Activated naive CD8-positive, alpha-beta T cell treated with anti-CD3 and anti-CD28 coated beads for 36 hours (primary cell): ENCODE data around the gene MAP4K2. TPM values are rescaled to one million over a fixed set of nuclear protein-coding genes. Genes with fewer than 3 reads are reported as not detected.
A peak's percentile ranks its signal among the peaks of the same experiment; 100 is the strongest.

ENCODE experiments used
- DNase-seq: peaks from one replicate; pipeline ENCODE4 v3.0.0; 2021
- H3K27ac Mint-ChIP-seq: one replicate; pipeline ENCODE4 v1.8.0; 2022; ENCODE audit warnings: mild to moderate bottlenecking, moderate library complexity, mixed read lengths
- H3K27me3 Mint-ChIP-seq: one replicate; pipeline ENCODE4 v1.8.0; 2022; ENCODE audit warnings: mild to moderate bottlenecking, mixed read lengths
- H3K36me3 Mint-ChIP-seq: one replicate; pipeline ENCODE4 v1.8.0; 2021; ENCODE audit warnings: mild to moderate bottlenecking, mixed read lengths
- H3K4me1 Mint-ChIP-seq: one replicate; pipeline ENCODE4 v1.8.0; 2021; ENCODE audit warnings: mixed read lengths
- H3K4me3 Mint-ChIP-seq: one replicate; pipeline ENCODE4 v1.8.0; 2022; ENCODE audit warnings: mild to moderate bottlenecking, moderate library complexity, mixed read lengths
- H3K9me3 Mint-ChIP-seq: one replicate; pipeline ENCODE4 v1.8.0; 2022; ENCODE audit warnings: mixed read lengths
- total RNA-seq, 2 experiments: library from RNA; stranded (reverse); gene quantifications; one replicate each; pipeline ENCODE4 v1.2.3, GENCODE V29; 2021

MAP4K2 gene
- total RNA-seq, 2 experiments from 2014 or later = 60.4 to 63.8 TPM

DNA sequence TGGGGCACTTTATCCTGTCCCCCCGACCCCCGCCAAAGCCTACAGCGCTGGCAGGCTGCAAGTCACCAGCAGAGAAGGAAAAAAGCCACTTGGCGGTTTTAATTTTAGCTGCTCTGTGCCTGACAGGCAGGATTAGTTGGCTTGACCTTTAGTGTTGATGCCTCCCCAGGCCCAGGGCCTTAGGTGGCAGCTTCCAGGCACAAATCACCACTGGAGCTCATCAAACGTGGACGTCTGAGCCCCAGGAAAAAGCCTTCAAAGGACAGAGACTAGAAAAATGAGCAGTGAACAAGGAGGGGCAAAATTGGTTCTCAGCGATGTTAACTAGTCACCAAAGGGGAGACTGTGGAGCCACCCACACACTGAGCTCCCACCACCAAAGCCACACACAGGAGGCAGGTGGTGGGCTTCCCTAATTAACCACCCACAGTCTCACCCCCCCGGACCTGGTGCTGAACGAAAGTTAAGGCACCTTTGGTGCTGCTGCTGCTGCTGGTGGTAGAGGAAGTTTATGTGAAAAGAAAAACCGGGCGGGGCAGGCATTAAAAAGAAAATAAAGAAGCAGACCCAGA lies 38.9 kb downstream of the MAP4K2 start:
- peak; percentile 66 for DNase-seq
- H3K27me3 Mint-ChIP-seq = no peaks in the 10 kb centered on the region
- H3K4me1 Mint-ChIP-seq = peaks cover 83% of the 10 kb centered on the region
- H3K36me3 Mint-ChIP-seq = peaks cover 57% of the 10 kb centered on the region
- H3K9me3 Mint-ChIP-seq = no peaks in the 10 kb centered on the region
- H3K4me3 Mint-ChIP-seq = peak overlapping the region; percentile 69
- peak overlapping the region; percentile 88 for H3K27ac Mint-ChIP-seq

DNA sequence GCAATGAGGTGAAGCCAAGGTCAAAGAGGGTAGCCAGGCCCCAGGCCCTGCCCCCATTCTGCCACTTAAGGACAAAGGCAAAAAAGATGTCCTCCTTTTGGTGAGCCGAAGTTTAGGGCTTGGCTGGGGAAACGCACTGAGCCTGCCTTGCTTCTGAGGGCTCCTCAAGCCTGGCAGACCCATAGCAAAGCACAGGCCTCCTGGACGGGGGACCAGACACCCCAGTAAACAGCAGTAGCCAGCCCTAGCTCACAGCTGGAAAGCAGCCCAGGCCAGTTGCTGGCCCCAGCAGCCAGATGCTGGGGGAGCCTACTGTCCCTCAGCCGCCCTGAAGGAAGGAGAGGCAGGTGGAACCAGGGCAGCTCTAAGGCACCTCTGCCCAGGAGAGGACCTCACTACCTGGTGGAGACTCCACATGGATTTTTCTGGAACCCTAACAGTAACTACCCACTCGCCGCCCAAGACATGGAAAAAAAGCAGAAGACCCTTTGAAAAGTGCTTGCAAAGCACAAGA lies 39.4 kb downstream of the MAP4K2 start:
- H3K36me3 Mint-ChIP-seq = peaks cover 52% of the 10 kb centered on the region

DNA sequence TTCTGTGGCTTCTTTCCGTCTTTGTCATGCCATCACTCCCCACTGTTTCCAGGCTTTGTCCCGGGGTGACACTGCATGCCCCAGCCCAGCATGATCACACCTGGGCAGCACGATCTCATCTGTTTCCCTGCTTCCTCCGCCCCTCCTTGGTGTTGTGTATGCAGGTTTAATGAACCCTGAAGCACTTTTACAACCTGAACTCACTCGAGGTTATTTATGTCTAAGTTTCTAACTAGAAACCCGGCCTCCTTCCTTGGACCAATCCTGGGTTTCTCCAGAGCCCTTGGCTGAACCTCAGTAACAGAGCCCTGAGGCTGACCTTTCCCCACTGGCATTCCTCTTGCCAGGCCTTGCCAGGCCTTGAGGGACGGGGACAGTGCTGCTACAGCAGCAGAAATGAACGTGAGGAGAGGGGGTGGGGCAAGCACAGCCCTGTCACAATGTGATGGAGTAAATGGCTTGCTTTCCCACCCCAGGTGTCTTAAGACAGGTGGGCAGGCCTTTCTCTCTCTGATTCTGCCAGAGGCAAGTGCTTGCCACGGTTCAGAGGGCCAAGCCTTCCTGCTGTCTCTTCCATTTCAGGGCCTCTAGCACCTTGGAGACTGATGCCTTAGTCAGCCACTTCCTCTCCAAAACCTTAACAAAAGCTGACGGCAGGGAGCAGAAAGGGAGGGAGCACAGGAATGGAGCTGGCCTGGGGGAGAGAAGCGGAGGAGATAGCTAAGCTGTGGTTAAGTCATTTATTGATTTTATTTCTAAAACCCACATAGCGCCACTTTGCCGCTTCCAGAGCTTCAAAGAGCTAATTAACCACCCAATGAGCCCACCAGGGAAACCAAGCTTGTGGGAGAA lies 40.1 kb downstream of the MAP4K2 start:
- peak overlapping the region; percentile 54 for H3K4me3 Mint-ChIP-seq
- no peaks in the 10 kb centered on the region for H3K9me3 Mint-ChIP-seq
- H3K4me1 Mint-ChIP-seq = peaks cover 71% of the 10 kb centered on the region
- H3K27me3 Mint-ChIP-seq = no peaks in the 10 kb centered on the region
- no peak for DNase-seq
- H3K36me3 Mint-ChIP-seq = peaks cover 46% of the 10 kb centered on the region
- H3K27ac Mint-ChIP-seq = peak overlapping the region; percentile 88

More for the DNA sequence above, 39.4 kb downstream of the MAP4K2 start:
- H3K27ac Mint-ChIP-seq = peak overlapping the region; percentile 88
- no peaks in the 10 kb centered on the region for H3K9me3 Mint-ChIP-seq
- DNase-seq = no peak
- no peak overlapping the region for H3K4me3 Mint-ChIP-seq
- no peaks in the 10 kb centered on the region for H3K27me3 Mint-ChIP-seq
- peaks cover 78% of the 10 kb centered on the region for H3K4me1 Mint-ChIP-seq

DNA sequence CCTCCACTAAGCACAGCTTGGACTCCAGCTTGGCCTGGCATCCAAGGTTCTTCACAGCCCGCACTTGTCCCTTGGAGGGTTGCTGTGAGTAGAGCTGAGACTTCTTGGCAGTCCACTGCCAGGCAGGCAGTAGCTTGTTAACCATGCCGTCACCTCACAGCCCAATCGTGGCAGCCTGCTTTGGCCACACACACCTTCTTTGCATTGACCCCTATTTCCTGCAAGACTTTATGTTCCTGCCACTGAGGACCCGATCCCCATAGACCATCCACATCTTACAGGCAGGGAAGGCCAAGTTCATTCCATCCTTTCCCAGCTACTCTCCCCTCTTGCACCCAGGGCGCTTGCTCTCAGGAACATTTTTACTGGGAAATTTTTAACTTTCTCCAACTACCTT lies 40.7 kb downstream of the MAP4K2 start:
- H3K9me3 Mint-ChIP-seq = no peaks in the 10 kb centered on the region
- H3K4me1 Mint-ChIP-seq = peaks cover 65% of the 10 kb centered on the region
- H3K27me3 Mint-ChIP-seq = no peaks in the 10 kb centered on the region
- DNase-seq = no peak
- peaks cover 39% of the 10 kb centered on the region for H3K36me3 Mint-ChIP-seq
- H3K27ac Mint-ChIP-seq = peak overlapping the region; percentile 88
- H3K4me3 Mint-ChIP-seq = peak overlapping the region; percentile 54

DNA sequence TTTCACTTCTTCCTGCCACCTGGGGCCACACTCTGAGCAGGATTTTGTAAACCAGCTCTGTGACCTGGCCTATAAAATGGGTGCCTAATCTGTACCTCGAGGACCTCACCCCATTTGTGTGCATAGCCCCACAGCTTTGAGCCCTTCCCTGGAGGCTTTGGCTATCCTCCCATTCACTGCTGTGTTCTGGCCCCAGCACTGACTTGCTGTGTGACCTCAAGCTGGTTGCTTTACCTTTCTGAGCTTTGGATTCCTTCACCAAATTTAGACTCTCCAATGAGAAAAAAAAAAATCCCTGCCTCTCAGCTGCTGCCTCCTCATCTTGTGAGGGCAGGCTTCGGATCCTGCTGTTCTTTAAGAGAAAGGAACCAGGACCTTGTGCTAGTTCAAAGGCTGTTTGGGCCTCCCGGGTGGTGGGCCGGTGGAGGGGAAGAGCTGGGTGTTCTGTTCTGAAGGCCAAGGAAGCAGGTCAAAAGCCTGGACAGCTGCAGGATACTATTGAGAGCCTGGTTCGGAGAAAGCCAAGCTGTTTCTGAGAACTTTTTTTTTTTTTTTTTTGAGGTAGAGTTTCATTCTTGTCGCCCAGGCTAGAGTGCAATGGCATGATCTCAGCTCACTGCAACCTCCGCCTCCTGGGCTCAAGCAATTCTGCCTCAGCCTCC lies 42.1 kb downstream of the MAP4K2 start:
- H3K27ac Mint-ChIP-seq = peak overlapping the region; percentile 83
- H3K36me3 Mint-ChIP-seq = peaks cover 32% of the 10 kb centered on the region
- H3K4me1 Mint-ChIP-seq = peaks cover 56% of the 10 kb centered on the region
- no peak for DNase-seq
- no peak overlapping the region for H3K4me3 Mint-ChIP-seq
- no peaks in the 10 kb centered on the region for H3K27me3 Mint-ChIP-seq
- no peaks in the 10 kb centered on the region for H3K9me3 Mint-ChIP-seq

DNA sequence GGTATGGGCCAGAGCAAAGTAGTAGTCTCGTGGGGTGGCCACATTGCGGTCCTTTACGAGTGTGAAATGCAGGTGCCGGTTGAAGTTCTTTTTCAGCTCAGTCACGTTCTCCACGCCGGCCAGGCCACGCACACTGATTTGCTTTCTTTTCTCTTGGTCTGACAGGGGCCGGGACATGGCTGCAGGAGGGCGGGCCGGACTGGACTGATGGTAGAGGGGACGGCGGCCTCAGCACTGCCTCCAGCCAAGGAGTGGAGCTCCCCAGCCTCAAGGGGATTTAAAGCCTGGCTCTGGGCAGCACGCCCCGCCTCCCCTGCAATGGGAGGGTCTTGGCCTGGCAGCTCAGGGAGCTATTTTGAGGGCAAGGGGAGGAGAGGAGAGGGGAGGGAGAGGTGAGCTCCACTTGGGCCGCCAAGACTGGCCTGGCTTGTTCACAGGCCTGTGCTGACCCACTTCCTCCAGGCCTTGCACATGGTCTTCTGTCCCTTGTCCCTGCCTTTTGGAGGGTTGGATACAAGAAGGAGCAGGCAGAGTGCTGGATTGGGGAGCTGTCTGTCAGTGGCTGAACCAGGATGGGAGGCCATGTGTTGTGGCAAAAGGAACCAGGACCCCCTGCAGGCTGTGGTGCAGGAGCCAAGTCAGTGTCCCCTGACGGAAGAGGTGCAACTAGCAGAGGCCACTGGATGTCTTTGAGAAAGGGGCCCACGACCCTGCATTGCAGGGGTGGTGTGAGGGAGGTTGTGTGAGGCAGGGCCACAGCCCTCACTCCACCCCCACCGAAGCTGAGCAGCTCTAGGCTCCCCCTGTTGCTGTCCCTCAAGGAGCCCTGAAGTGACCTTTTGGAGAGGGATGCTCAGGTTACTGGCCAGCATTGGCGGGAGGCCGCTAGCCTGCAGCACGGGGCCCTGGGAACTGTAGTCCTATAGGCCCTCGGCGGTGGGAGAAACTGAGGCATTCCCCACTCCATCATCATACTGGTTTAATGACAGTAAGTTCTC lies 43.0 kb downstream of the MAP4K2 start, which contains the start of gene PYGM:
TSS of gene PYGM (minus strand) at position 253 of the 998 bp plus-strand sequence. CDS start at position 177, 76 bp downstream.
- no peaks in the 10 kb centered on the region for H3K27me3 Mint-ChIP-seq
- H3K27ac Mint-ChIP-seq = peak within 1 kb of the TSS; percentile 83
- peaks cover 48% of the 10 kb centered on the region for H3K4me1 Mint-ChIP-seq
- no peaks in the 10 kb centered on the region for H3K9me3 Mint-ChIP-seq
- no peak within 1 kb of the TSS for H3K4me3 Mint-ChIP-seq
- peaks cover 25% of the 10 kb centered on the region for H3K36me3 Mint-ChIP-seq
- DNase-seq = no peak

DNA sequence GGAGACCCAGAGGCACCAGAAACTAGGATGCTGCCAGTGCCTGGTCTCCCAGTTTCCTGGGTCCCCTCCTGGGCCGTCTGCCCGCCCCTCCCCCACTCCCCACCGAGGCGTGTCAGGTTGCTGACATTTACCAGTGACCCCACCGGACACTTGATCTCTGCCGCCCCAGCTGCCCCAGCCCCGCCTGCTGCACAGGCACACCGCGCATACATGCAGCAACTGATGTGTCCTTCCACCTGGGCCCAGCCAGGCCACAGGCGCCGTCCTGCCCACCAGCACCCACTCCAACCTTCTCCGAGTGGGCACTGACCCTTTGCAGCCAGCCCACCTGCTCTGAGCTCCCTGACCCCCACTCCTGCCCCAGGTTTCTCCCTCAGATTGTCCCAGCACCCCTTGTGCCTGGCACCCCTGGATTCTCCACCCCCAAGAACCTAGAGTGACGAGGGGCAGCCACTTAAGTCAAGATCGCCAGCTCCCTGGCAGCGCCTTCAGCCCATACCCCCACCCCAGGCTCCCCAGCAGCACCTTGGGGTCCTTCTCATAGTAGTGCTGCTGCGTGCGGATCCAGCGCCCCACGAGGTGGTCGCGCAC lies 43.8 kb downstream of the MAP4K2 start:
- Mint-ChIP-seq H3K27me3 (no peaks in the 10 kb centered on the region), H3K9me3 (no peaks in the 10 kb centered on the region), H3K4me3 (no peak overlapping the region), H3K27ac (no peak overlapping the region), H3K36me3 (peaks cover 17% of the 10 kb centered on the region), H3K4me1 (peaks cover 40% of the 10 kb centered on the region)
- DNase-seq = no peak

DNA sequence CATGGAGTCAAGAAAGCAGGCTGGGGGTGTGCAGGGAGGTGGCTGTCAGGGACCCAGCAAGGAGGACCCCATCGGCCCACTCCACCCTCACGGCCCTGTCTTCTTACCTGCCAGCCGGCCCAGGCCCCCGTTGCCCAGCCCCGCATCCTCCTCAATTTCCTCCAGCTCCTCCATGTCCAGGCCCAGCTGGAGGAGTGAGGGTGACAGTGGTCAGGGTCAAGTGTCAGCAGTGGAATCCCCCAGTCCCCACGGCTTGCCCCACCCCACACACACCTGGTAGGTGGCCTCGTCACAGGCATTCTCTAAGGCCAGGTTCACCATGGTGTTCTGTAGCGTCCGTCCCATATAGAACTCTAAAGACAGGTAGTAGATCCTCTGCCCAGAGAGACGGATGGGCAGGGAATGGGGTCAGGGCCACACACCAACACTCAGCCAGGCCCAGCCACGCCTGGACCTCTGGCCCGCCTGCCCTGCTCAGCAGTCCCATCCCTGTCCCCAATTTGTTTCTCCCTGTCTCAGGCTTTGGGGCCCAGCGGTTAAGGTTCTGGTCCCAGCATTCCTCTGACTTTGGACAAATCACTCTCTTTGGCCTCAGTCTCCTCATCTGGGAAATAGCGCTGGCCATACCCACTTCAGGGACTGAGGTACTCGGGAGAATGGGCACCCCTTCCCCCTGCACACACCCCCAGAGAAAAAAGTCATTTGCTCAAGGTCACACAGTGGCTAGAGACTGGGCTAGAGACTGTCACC lies 44.5 kb downstream of the MAP4K2 start:
- H3K9me3 Mint-ChIP-seq = no peaks in the 10 kb centered on the region
- DNase-seq = no peak
- no peak overlapping the region for H3K27ac Mint-ChIP-seq
- H3K4me3 Mint-ChIP-seq = no peak overlapping the region
- H3K36me3 Mint-ChIP-seq = peaks cover 12% of the 10 kb centered on the region
- H3K4me1 Mint-ChIP-seq = peaks cover 33% of the 10 kb centered on the region
- no peaks in the 10 kb centered on the region for H3K27me3 Mint-ChIP-seq

DNA sequence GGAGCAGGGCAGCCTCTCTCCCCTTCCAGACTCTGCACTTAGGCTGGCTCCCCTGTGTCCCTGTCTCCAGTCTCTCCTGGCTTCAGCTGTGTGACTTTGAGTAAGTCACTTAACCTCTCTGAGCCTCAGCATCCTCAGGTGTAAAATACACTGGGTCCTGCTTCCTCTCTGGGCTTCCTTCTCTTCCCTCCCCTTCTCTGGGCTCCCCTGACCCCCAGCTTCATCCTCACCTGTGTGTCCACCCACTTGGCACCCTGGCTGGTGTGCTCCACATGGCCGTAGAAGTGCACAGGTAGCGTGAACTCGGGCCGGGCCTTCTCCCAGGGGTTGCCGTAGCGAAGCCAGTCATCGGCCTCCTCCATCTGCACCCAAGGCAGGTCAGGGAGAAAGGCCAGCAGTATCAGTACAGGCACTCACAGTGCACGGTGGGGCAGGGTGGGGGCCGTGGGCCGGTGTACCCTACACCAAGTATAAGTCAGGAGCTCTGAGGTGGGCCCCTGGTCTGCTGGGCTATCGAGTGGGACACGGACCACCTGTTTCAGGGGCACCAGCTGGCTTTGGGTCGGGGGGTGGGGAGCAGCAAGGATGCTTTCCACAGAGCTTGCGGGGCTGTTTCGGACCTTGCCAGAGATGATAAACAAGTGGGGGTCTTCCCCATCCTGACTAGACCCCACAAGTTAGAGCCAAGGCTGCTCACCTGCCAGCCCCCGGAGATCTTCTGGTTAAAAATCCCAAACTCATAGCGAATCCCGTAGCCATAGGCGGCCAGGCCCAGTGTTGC lies 45.3 kb downstream of the MAP4K2 start:
- Mint-ChIP-seq H3K27ac (peak overlapping the region; percentile 3), H3K9me3 (no peaks in the 10 kb centered on the region), H3K36me3 (peaks cover 8% of the 10 kb centered on the region), H3K4me3 (no peak overlapping the region), H3K27me3 (no peaks in the 10 kb centered on the region), H3K4me1 (peaks cover 26% of the 10 kb centered on the region)
- DNase-seq = no peak

DNA sequence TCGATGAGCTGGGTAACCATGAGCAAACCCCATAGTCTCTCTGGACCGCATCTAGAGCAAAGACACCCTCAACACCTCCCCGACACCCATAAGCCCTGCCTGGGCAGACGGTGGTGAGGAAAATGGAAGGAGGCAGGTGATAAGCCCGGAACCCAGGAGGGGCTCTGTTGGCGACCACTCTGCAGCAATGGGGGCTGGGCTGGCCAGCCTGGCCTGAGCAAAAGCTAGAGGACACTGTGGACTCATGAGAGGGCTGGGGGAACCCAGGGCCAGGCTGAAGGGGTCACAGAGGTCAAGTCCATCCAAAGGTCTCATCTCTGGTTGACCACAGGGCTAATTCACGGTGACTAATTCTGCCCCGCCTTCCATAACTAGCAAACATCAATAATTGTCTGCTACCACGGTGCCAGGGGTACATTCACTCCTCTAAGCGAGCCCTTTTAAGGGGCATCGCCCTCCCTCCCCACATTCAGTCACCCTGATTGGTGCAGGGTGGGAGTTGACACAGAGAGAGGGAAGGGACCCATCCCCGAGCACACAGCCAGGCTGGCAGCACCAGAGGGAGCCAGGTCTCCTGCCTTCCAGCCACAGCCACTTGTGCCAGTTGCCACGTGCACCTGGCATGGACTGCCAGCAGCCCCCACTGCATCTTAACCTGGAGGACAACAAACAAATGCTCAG lies 47.2 kb downstream of the MAP4K2 start:
- Mint-ChIP-seq H3K27ac (no peak overlapping the region), H3K36me3 (peaks cover 4% of the 10 kb centered on the region), H3K27me3 (no peaks in the 10 kb centered on the region), H3K4me3 (no peak overlapping the region), H3K4me1 (peaks cover 10% of the 10 kb centered on the region), H3K9me3 (no peaks in the 10 kb centered on the region)
- no peak for DNase-seq

DNA sequence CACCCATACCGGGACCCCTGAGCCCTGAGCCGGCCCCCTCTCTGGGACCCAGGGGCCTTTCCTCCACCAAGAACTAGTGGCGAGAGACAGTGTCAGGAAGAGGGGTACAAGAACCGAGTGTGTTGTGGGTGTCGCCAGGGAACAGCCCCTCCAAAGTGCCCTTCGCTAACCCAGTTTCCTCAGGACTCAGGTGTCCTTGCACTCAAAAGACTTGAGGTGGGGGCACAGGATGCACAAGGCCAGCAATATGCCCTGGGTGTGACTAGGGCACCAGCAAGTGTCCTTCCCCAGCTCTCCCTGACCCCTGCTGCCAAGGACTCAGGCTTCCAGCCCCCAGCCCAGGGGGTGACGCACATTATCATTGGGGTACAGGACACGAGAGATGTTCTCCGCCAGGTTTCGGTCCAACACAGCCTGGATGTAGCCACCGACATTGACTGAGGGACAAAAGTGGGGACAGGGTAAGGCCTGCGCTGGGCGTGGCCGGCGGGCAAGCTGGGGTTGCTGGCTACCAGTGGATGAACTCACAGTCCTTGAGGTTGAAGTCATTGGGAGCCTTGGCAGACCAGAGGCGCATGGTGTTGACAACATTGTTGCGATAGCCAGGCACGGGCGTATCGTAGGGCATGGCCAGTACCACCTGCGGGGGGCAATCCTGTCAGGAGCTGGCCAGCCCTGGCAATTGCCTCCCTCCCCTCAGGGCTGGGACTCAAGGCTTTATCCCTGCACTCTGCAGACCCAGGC lies 47.9 kb downstream of the MAP4K2 start:
- H3K4me1 Mint-ChIP-seq = peaks cover 8% of the 10 kb centered on the region
- no peak for DNase-seq
- H3K9me3 Mint-ChIP-seq = no peaks in the 10 kb centered on the region
- no peak overlapping the region for H3K27ac Mint-ChIP-seq
- no peak overlapping the region for H3K4me3 Mint-ChIP-seq
- H3K36me3 Mint-ChIP-seq = peaks cover 6% of the 10 kb centered on the region
- no peaks in the 10 kb centered on the region for H3K27me3 Mint-ChIP-seq
